Activated effector memory CD4-positive, alpha-beta T cell treated with Interleukin-2 at 50 U/mL for 16 hours (primary cell): ENCODE measurements around the gene NEURL3.

Source experiments
- DNase-seq: peaks from one replicate; pipeline ENCODE4 v3.0.0-alpha.2; 2020

The NEURL3 gene

GRCh38 chr2:96527286-96528005 is 22.3 kb upstream of the NEURL3 start:
- DNase-seq: peak; percentile 29

DNA sequence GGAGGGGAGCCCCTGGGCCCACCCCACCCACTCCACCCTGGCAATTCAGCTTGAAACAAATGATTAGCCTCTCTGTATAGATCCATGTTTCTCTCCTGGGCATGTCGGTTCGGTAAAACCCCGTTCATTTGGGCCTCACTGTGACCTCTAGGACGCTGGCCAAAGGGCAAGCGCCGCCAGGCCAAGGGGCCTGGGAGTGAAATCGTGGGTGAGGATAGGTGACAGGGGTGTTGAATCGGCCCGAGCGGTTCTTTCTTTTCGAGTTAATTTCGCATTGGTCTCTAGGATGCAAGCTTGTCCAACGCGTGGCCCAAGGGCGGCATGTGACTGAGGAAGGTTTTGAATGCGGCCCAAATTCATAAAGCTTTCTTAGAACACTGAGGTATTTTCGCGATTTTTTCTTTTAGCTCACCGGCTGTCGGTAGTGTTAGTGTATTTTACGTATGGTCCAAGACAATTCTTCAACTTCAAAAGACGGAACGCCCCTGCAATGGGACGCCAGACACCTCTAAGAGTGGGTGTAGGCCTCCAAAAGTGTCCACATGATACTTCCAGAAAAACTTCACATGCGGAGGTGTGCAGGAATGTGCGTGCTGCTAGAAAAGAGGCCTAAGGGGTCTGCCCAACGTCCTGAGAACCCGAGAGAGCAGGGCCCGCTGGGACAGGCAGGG is 21.6 kb upstream of the NEURL3 start:
- DNase-seq: no peak

DNA sequence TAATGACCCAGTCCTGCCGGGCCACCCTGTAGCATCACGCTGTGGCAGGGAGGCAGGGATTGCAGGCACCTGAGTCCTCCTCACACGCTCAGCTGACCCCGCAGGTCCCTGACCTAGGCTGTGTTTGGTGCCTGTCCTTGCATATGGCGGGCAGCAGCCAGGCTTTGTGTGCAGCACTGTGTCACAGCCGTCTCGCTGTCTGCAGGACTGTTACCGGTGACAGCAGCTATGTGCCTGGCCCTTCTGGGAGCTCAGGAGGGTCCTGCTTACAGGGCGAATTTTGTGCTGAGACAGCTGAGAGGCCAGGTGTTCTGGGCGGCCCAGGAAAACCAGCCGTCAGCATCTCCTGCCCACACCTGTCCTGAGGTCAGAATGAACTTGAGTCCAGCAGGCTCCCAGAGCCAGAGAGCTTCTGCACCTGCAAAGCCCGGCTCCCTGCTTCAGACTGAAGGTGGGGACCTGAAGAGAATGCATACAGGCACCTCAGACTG is 21.0 kb upstream of the NEURL3 start:
- DNase-seq: no peak

DNA sequence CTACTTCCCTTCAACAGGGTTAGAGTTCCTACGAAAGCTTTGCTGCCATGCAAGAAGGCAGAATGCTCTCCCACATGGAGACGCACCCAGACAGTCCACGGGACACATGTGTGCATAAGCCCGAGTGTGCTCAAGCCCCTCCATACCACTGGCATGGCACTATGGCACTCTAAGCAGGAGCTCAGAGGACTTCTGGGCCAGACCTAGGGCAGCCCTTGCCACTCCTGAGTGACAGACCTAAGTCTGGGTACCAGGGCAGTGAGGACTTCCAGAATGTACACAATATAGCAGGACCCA is 20.0 kb upstream of the NEURL3 start:
- no peak for DNase-seq

DNA sequence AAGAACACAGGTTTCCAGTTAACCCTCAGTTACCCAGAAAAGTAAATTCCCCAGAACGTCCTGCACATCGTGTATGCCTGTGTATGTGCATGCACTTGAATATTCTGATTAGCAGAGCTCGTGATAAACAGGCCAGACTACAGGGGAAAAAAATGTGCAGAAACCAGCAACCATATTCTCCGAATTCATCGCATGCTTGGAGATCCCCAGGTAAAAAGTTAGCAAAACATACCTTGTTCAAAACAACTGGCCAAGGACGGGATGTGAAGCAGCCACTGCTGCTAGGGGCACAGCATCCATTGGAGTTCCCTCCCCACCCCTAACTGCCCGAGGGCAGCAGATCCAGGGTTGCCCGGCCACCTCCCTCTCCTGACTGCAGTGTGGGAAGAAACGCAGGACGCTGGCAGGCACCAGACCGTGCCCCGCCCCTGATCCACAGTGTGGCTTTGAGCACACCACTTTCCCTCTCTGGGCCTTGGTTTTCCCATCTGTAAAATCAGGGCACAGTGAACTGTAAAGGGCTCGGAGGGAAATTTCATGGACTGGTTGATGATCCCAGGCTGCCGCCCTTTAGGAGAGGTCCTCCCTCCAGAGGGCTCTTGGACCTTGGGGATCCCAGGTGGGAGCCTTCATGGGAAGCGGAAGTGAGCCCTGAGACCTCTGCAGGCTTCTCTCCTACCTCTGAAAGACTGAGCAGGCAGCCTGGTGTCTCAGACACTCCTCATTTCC is 19.5 kb upstream of the NEURL3 start:
- no peak for DNase-seq

DNA sequence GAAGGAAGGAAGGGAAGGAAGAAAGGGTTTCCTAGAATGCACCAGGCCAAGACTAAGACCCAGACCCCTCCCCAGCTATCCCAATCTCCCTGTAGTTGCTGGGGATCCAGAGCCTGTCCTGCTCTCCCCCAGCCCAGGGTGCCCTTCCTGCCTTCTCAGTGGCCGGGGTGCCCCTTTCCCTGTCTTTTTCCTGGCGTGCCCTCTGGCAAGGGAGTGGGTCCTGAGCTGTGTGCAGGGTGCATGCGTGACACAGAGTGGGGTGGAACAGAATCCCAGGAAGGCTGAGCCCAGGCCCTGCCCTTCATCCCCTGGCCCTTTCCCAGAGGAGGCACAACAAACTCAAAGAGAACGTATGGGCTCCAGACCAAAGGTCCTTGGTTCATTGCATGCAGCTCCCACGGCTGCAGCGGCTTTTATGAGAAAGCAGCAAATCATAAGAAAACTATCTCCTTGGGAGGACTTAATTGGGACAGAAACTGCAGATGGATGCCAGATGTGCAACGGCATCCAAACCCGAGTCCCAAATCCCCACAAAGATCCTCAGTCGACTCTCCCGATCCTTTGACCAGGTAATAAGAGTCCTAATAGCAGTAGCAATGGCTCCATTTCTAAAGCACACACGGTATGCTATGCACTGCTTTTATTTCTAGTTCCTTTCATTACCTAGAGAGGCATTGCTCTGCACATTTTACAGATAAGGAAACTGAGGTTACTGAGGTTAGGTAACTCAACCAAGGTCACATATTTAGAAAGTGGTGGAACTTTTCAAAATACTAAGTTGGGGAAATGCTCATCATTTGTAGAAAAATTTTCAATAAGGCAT is 18.7 kb upstream of the NEURL3 start:
- no peak for DNase-seq

- DNase-seq: no peak
Observed at GRCh38 chr2:96522304-96523203, 17.4 kb upstream of the NEURL3 start.

- DNase-seq: no peak
Observed at GRCh38 chr2:96521219-96521618, 16.1 kb upstream of the NEURL3 start.

DNA sequence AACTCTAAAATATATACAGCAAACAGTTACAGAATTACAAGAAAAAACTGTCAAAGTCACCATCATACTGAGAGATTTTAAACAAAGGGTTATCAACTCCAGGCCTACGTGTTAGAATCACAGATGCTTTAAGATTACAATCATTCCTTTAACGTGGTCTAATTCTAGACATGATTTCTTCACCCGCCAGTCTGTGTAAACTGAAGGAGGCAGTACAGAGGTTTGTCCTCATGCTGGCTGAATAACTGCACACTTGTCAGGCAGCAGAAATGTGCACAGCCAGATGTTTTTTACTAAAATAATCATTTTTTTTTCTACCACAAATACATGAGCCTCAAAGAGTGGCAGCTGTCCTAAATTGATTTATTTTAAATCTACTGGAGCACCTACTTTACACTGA is 15.5 kb upstream of the NEURL3 start:
- DNase-seq: no peak

GRCh38 chr2:96520231-96520630 is 15.1 kb upstream of the NEURL3 start:
- DNase-seq: no peak

GRCh38 chr2:96517079-96517478 is 11.9 kb upstream of the NEURL3 start:
- no peak for DNase-seq

DNA sequence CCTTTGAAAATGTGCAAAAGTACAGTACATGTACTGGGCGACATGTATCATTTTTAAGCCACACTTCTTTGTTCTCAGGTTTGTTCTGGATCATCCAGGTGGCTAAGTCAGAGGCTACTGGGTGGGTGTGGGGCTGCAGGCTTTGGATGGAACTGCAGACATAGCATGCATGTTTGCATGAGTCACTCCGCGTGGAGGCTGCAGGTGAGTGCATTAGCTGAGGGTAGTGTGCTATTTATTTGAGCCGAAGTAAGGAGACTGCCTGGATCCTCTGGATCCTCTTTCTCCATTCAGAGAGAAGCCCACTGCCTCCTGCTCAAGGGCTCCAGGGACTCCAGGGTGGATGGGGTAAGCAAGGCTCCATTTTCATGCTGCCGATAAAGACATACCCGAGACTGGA is 9.4 kb upstream of the NEURL3 start:
- no peak for DNase-seq

GRCh38 chr2:96512341-96512740 is 7.2 kb upstream of the NEURL3 start:
- DNase-seq: no peak

- DNase-seq: no peak
Observed at GRCh38 chr2:96511851-96512250, 6.7 kb upstream of the NEURL3 start.

DNA sequence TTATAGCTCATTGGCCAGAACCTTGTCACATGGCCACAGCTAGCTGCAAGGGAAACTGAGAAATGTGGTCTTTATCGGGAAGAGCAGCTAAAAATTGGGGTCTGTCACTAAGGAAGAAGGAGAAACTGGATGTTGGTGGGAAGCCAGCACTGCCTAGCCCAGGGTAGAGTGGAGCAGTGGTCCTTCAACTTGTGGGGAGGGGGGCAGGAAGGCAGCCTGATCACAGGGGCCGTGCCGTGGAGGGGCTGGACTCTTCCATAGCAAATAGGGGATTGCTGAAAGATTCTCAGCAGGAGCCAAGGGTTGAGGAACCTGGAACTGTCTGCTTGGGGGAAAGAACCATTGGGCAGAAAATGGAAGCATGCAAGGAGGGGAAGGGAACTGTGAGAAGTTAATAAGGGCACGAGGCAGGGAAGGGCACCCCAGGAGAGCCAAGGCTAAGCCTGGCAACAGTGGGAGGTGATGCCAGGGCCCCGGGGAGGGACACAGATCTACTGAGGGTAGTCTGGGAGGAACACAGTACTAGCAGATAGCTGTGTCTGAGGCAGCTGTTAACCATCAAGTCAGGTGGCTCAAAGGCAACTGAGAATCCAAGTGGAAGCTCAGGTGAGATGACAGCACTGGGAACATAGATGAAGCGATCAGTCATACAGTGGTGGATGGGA is 5.9 kb upstream of the NEURL3 start:
- no peak for DNase-seq

GRCh38 chr2:96509847-96510230 is 4.7 kb upstream of the NEURL3 start:
- DNase-seq: no peak

- no peak for DNase-seq
Observed at GRCh38 chr2:96509114-96509846, 4.1 kb upstream of the NEURL3 start.

DNA sequence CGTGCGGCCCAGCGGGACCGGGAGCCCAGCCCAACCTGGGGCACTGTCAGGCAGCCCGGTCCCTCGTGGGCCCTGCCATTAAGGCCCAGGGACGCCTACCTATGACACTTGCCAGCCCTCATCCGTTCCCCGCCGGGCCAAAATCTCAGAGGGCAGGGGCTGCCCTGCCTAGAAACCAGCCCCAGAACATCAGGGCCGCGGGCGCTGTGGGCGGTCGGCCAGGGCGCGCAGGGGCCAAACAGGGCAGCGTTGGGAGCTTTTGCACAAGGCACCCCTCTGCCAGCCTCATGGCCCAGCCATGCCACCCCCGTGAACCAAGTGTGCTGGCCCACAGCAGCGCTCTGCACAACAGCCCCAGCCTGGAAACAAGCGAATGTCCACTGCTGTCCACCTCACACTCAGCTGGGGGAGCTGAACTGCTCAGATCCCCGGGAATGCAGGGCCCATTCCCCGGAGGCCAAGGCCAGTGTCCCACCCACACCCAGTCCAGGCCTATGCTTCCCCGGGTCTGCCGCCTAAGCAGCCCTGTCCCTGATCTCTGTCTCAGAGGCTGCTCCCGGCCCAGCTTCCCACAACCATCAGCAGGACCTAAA is 3.5 kb upstream of the NEURL3 start:
- no peak for DNase-seq

DNA sequence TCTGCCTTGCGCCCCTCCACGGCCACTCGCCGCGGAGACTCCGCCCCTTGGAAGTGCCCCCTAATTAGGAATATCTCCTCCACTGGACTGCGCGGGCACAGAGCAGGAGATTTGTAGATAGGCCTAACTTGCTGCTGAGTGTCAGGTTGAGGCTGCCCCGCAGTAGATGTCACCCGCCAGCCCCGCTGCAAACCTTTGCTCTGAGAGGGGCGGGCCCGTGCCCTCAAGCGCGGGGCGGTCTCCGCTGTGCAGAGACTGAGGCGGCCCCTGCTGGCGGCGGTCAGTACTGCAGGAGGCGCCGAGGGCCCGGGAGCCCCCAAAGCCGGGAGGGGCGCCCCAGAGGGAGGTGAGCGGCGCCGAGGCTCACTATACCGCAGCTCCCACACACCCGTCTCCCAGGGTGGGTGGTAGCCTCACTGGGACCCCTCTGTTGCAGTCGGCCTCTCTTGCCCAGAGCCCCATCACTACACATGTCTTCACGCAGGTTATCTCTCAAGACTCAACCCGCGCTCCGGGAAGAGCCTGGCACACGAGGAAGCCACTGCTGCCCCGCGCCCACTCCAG is 2.9 kb upstream of the NEURL3 start:
- DNase-seq: peak; percentile 78

DNA sequence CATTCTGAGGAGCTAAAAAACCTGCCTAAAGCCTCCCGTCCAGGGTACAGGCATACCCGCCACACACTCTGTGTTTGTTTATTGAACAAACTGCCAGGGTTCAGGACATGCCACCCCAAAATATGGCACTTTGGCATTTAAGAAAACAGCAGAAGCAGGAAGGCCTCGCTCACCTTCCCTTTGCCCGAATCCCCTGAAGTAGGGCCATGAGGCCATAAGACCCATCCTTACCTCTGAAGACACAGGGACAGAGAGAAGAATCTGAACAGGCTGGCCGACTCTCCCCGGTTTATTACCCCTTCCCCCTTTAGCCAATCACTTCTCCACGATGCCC is 1.7 kb upstream of the NEURL3 start:
- DNase-seq: no peak
